MM.1S (cell line): ENCODE results near the gene RNF214.

Source experiments
- DNase-seq: peaks from one replicate; pipeline ENCODE4 v3.0.0-alpha.2; 2015
- H2AFZ ChIP-seq: fragments of 300-600 bp; sonication (generic); 2 replicates; pipeline ENCODE4 v1.6.0; 2016; ENCODE audit warnings: antibody characterized with exemption, low read length
- H3F3A ChIP-seq: fragments of 300-600 bp; sonication (generic); 2 replicates; pipeline ENCODE4 v1.6.1; 2016; ENCODE audit warnings: mild to moderate bottlenecking, antibody characterized with exemption, low read length, moderate library complexity, mixed read lengths; ENCODE audit not compliant: insufficient read depth
- H3K27ac ChIP-seq: fragments of 300-600 bp; sonication (generic); 2 replicates; pipeline ENCODE4 v1.5.1; 2016; ENCODE audit warnings: mild to moderate bottlenecking, low read length
- H3K27me3 ChIP-seq: fragments of 300-600 bp; sonication (generic); replicated peaks from 2 replicates; pipeline ENCODE4 v1.6.0; 2016; ENCODE audit warnings: low read length; ENCODE audit not compliant: insufficient read depth
- H3K36me3 ChIP-seq: fragments of 300-600 bp; sonication (generic); replicated peaks from 2 replicates; pipeline ENCODE4 v1.6.1; 2016; ENCODE audit warnings: mild to moderate bottlenecking, low read length, mixed read lengths; ENCODE audit not compliant: insufficient read depth
- H3K4me1 ChIP-seq: fragments of 300-600 bp; sonication (generic); 2 replicates; pipeline ENCODE4 v1.6.1; 2016; ENCODE audit warnings: low read length, mixed read lengths
- H3K4me2 ChIP-seq: fragments of 300-600 bp; sonication (generic); 2 replicates; pipeline ENCODE4 v1.6.0; 2016; ENCODE audit warnings: low read depth, low read length
- H3K4me3 ChIP-seq: fragments of 300-600 bp; sonication (generic); 2 replicates; pipeline ENCODE4 v1.5.1; 2016; ENCODE audit warnings: low read length, mixed read lengths
- H3K79me2 ChIP-seq: fragments of 300-600 bp; sonication (generic); 2 replicates; pipeline ENCODE4 v1.6.1; 2016; ENCODE audit warnings: mixed run types, low read length, mixed read lengths
- H3K9ac ChIP-seq: fragments of 300-600 bp; sonication (generic); 2 replicates; pipeline ENCODE4 v1.6.1; 2016; ENCODE audit warnings: low read length, mixed read lengths
- H3K9me2 ChIP-seq: fragments of 300-600 bp; sonication (generic); replicated peaks from 2 replicates; pipeline ENCODE4 v1.6.1; 2016; ENCODE audit warnings: mild to moderate bottlenecking, low read length, mixed read lengths; ENCODE audit not compliant: insufficient read depth
- H3K9me3 ChIP-seq: fragments of 300-600 bp; sonication (generic); replicated peaks from 2 replicates; pipeline ENCODE4 v1.6.1; 2016; ENCODE audit warnings: mild to moderate bottlenecking, low read length, mixed read lengths; ENCODE audit not compliant: insufficient read depth
- H4K20me1 ChIP-seq: fragments of 300-600 bp; sonication (generic); 2 replicates; pipeline ENCODE4 v1.6.1; 2016; ENCODE audit warnings: mild to moderate bottlenecking, low read length, moderate library complexity, mixed read lengths; ENCODE audit not compliant: insufficient read depth
- EZH2 ChIP-seq: fragments of 300-600 bp; sonication (generic); optimal IDR thresholded peaks from 2 replicates; pipeline ENCODE3; 2017; ENCODE audit warnings: low read depth, mild to moderate bottlenecking, antibody characterized with exemption, low read length, mixed read lengths
- EZH2phosphoT487 ChIP-seq: fragments of 300-600 bp; sonication (generic); IDR thresholded peaks from 2 replicates; pipeline ENCODE4 v1.6.1; 2018; ENCODE audit warnings: antibody characterized with exemption, low read length
- TF ChIP-seq, protein P1 (sequence below): fragments of 300-600 bp; sonication (generic); IDR thresholded peaks from 2 replicates; pipeline ENCODE4 v1.5.1; 2016; ENCODE audit warnings: antibody characterized with exemption, low read length, mixed read lengths

The RNF214 gene

DNA sequence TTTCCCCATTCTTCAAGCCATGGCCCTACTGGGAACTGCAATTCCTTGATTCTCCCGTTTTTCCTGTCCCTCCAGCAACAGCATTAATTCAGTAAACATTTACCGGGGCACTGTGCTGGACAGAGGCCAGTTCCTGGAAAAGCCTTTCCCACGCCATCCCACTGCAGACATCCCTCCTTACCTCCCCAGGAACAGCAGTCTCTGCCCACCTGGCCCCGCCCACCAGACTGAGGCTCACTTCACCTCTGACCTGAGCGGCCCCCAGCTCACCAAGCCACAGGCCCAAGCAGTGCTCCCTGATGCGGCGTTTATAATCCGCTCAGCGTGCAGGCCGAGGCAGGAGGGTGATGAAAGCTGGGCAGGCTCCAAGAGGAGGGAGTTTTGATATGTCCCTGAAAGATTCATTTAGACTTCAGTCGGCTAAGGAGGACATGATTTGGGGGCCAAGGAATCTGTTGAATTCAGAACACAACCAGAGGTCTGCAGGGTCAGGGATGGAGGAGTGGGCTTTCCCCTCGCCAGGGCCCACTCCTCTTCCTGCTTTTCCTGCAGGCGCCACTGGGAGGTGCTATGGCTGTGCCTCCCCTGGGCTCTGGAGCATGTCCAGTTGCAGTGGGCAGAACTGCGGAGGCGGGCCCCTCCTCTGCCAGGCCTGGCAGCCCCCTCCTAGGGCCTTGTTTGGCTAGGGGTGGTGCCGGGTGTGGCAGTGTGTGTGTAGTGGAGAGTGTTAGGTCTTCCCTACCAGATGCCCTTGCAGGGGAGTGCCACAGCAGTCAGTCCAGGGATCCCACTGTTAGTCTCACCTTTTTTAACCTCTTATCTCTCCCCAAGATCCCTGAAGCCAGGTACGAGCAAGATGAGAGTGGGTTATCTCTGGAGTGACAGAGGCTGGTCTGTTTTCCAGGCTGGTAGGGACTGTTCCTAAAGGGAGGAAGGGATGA, 34.7 kb upstream of the RNF214 start:
- Histone ChIP-seq H3K27ac (no peak overlapping the region), H3K79me2 (no peaks in the 10 kb centered on the region), H3K36me3 (no peaks in the 10 kb centered on the region), H2AFZ (no peak overlapping the region), H3K4me1 (no peaks in the 10 kb centered on the region), H3F3A (no peaks in the 10 kb centered on the region), H3K4me2 (no peak overlapping the region), H3K4me3 (no peak overlapping the region), H3K27me3 (no peaks in the 10 kb centered on the region), H3K9ac (no peak overlapping the region), H3K9me2 (no peaks in the 10 kb centered on the region), H4K20me1 (no peaks in the 10 kb centered on the region), H3K9me3 (no peaks in the 10 kb centered on the region)
- no peak for TF ChIP-seq EZH2
- TF ChIP-seq, protein P1, sequence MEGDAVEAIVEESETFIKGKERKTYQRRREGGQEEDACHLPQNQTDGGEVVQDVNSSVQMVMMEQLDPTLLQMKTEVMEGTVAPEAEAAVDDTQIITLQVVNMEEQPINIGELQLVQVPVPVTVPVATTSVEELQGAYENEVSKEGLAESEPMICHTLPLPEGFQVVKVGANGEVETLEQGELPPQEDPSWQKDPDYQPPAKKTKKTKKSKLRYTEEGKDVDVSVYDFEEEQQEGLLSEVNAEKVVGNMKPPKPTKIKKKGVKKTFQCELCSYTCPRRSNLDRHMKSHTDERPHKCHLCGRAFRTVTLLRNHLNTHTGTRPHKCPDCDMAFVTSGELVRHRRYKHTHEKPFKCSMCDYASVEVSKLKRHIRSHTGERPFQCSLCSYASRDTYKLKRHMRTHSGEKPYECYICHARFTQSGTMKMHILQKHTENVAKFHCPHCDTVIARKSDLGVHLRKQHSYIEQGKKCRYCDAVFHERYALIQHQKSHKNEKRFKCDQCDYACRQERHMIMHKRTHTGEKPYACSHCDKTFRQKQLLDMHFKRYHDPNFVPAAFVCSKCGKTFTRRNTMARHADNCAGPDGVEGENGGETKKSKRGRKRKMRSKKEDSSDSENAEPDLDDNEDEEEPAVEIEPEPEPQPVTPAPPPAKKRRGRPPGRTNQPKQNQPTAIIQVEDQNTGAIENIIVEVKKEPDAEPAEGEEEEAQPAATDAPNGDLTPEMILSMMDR, result peak; percentile 26
- DNase-seq, result no peak

DNA sequence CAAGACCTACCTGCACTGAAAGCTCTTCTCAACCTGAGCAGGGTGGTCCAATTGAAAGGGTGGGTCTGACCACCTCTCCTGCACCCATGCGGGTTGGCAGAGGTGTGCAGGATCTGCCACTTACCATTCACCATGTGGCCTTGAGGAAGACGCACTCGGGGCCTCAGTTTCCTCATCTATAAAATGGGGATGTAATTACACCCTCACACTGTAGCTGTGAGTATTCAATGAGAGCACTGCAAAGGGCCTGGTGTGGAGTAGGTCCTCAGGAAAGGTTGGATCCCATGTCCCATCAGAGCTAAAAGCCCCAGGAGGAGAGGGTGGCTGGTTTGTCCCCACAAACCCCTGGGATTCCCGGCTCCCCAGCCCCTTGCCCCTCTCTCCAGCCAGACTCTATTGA, 33.9 kb upstream of the RNF214 start:
- H3K4me3 ChIP-seq, result no peak overlapping the region
- H3K27ac ChIP-seq, result no peak overlapping the region
- no peaks in the 10 kb centered on the region for H3K27me3 ChIP-seq
- no peaks in the 10 kb centered on the region for H3K9me2 ChIP-seq
- H2AFZ ChIP-seq, result no peak overlapping the region
- H3K36me3 ChIP-seq, result no peaks in the 10 kb centered on the region
- H3K4me2 ChIP-seq, result no peak overlapping the region
- no peaks in the 10 kb centered on the region for H3K79me2 ChIP-seq
- no peak overlapping the region for H3K9ac ChIP-seq
- no peak for DNase-seq
- H4K20me1 ChIP-seq, result no peaks in the 10 kb centered on the region
- TF ChIP-seq, protein P1, result no peak
- H3K4me1 ChIP-seq, result no peaks in the 10 kb centered on the region
- H3K9me3 ChIP-seq, result no peaks in the 10 kb centered on the region
- H3F3A ChIP-seq, result no peaks in the 10 kb centered on the region

DNA sequence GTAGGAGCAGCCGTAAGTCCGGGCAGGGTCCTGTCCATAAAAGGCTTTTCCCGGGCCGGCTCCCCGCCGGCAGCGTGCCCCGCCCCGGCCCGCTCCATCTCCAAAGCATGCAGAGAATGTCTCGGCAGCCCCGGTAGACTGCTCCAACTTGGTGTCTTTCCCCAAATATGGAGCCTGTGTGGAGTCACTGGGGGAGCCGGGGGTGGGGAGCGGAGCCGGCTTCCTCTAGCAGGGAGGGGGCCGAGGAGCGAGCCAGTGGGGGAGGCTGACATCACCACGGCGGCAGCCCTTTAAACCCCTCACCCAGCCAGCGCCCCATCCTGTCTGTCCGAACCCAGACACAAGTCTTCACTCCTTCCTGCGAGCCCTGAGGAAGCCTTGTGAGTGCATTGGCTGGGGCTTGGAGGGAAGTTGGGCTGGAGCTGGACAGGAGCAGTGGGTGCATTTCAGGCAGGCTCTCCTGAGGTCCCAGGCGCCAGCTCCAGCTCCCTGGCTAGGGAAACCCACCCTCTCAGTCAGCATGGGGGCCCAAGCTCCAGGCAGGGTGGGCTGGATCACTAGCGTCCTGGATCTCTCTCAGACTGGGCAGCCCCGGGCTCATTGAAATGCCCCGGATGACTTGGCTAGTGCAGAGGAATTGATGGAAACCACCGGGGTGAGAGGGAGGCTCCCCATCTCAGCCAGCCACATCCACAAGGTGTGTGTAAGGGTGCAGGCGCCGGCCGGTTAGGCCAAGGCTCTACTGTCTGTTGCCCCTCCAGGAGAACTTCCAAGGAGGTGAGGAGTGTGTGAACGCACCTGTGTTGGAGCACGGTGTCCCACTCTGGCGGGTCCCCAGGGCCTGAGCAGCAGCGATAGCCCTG, 33.2 kb upstream of the RNF214 start, which contains the start of gene TAGLN:
TSS of gene TAGLN (plus strand) at position 318 of the 863 bp plus-strand sequence. CDS start 3,644 bp downstream, outside the sequence.
- Histone ChIP-seq H3K9me3 (no peaks in the 10 kb centered on the region), H3K36me3 (no peaks in the 10 kb centered on the region), H3K27ac (no peak within 1 kb of the TSS), H3K9me2 (no peaks in the 10 kb centered on the region), H4K20me1 (no peaks in the 10 kb centered on the region), H3K4me2 (no peak within 1 kb of the TSS), H3K9ac (no peak within 1 kb of the TSS), H2AFZ (no peak within 1 kb of the TSS), H3K4me3 (no peak within 1 kb of the TSS), H3K27me3 (no peaks in the 10 kb centered on the region), H3F3A (no peaks in the 10 kb centered on the region), H3K4me1 (no peaks in the 10 kb centered on the region), H3K79me2 (no peaks in the 10 kb centered on the region)
- TF ChIP-seq EZH2phosphoT487 (no peak), EZH2 (no peak)
- TF ChIP-seq, protein P1, result no peak
- no peak for DNase-seq
